CD4-positive, alpha-beta T cell (primary cell): ENCODE data around the gene UBAC2. TPM values are rescaled to one million over a fixed set of nuclear protein-coding genes. Genes with fewer than 3 reads are reported as not detected.
A peak's percentile ranks its signal among the peaks of the same experiment; 100 is the strongest.

Experiments used
- ATAC-seq: fragments of 200-7000 bp; cut with Tn5 transposase; one replicate; pipeline ENCODE4 v1.10.0; 2022; ENCODE audit warnings: mild to moderate bottlenecking; ENCODE audit not compliant: poor library complexity
- CTCF ChIA-PET: fragments of 350-600 bp; sonication (Branson Sonifier 250); formaldehyde crosslinking; loops from one replicate; lab custom pipeline; 2021; ENCODE audit warnings: antibody characterized with exemption, inconsistent platforms; lab: Charles Lee
- POLR2A ChIA-PET: fragments of 350-600 bp; sonication (Branson Sonifier 250); formaldehyde crosslinking; loops from one replicate; lab custom pipeline; 2021; ENCODE audit warnings: antibody characterized with exemption, inconsistent platforms; lab: Charles Lee
- DNase-seq, 14 experiments: peaks; one replicate each; pipeline ENCODE4 v3.0.0-alpha.2; 2013 to 2020; ENCODE audit warnings: mixed read lengths in 2 of 14
- H3K27ac ChIP-seq, 2 donors: one replicate each; pipeline versions ENCODE4 v1.5.1 to v1.7.0; 2013; ENCODE audit warnings: low read length in 2 of 2, low read depth in 1 of 2, mild to moderate bottlenecking in 1 of 2
- H3K27me3 ChIP-seq, 2 experiments: 1 replicate in 1 of 2; 2 replicates in 1 of 2; pipeline versions ENCODE4 v1.6.1 to v1.7.0; 2013; ENCODE audit warnings: low read length in 2 of 2, control low read depth in 1 of 2, mild to moderate bottlenecking in 1 of 2, moderate library complexity in 1 of 2; ENCODE audit not compliant: insufficient read depth in 2 of 2, control insufficient read depth in 1 of 2
- H3K36me3 ChIP-seq: one replicate; pipeline ENCODE4 v1.6.1; 2013; ENCODE audit warnings: low read length, control low read depth; ENCODE audit not compliant: insufficient read depth
- H3K4me1 ChIP-seq: one replicate; pipeline ENCODE4 v1.6.1; 2013; ENCODE audit warnings: low read length, control low read depth; ENCODE audit not compliant: insufficient read depth
- H3K4me3 ChIP-seq: one replicate; pipeline ENCODE4 v1.5.1; 2013; ENCODE audit warnings: mild to moderate bottlenecking, low read length, moderate library complexity
- H3K9me3 ChIP-seq, 2 experiments: 1 replicate in 1 of 2; 2 replicates in 1 of 2; pipeline versions ENCODE4 v1.6.1 to v1.7.0; 2013; ENCODE audit warnings: low read length in 2 of 2, mild to moderate bottlenecking in 2 of 2, control low read depth in 1 of 2, moderate library complexity in 1 of 2; ENCODE audit not compliant: control insufficient read depth in 1 of 2, insufficient read depth in 1 of 2
- H3K27ac Mint-ChIP-seq: one replicate; pipeline ENCODE4 v1.8.0; 2020; ENCODE audit warnings: mixed read lengths
- H3K27me3 Mint-ChIP-seq: one replicate; pipeline ENCODE4 v1.8.0; 2021; ENCODE audit warnings: mixed read lengths
- H3K36me3 Mint-ChIP-seq: one replicate; pipeline ENCODE4 v1.8.0; 2021; ENCODE audit warnings: low read depth, mixed read lengths
- H3K4me1 Mint-ChIP-seq: one replicate; pipeline ENCODE4 v1.8.0; 2021; ENCODE audit warnings: low read depth, mixed read lengths
- H3K4me3 Mint-ChIP-seq: one replicate; pipeline ENCODE4 v1.8.0; 2020; ENCODE audit warnings: mild to moderate bottlenecking, mixed read lengths
- H3K9me3 Mint-ChIP-seq: one replicate; pipeline ENCODE4 v1.8.0; 2020; ENCODE audit warnings: mixed read lengths
- intact Hi-C, 2 experiments: fragments of 100-400 bp; cut with DNase I in 1 of 2; cut with micrococcal nuclease in 1 of 2; formaldehyde crosslinking; loops; one replicate each; pipeline versions ENCODE4 v1.15.1 to v1.9.0; 2023 to 2025; cut with DNase I, micrococcal nuclease
- total RNA-seq, 174 experiments: library from RNA in 2 of 174; stranded (reverse) in 2 of 174; gene quantifications; one replicate each; pipeline ENCODE4 v1.2.3 and lab custom pipeline; 2021 to 2026
- TF ChIP-seq, protein P1 (sequence below): fragments of 200-600 bp; IDR thresholded peaks from one replicate; pipeline ENCODE4 v1.8.0; 2022; ENCODE audit warnings: antibody characterized with exemption, mild to moderate bottlenecking

UBAC2 gene
- total RNA-seq, 2 experiments from 2014 or later = 59.8 to 67.4 TPM

DNA sequence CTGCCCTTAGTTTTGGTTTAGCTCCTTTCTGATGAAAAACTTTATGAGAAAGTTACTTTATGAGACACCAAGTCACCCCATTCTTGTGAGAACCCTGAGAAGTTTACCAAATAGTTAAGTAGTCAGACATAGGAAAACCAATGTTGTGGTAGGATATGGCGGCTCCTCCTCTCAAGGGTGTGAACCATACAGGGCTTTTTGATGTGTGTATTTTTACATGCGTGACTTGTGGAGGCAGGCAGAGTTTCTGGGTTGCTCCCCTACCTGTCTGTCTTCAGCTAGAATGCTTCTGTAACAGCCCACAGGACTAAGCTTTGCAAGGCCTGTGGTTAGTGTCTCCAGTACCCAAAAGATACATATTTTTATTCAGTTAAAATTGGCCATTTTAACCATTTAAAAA is 18.3 kb downstream of the UBAC2 start:
- peaks cover 7% of the 10 kb centered on the region for H3K36me3 ChIP-seq
- peaks cover 34% of the 10 kb centered on the region for H3K36me3 Mint-ChIP-seq
- ChIA-PET POLR2A (interaction anchor here (0.8 to 9.0 kb wide), 29 partner anchors 9 to 282 kb away, joined by 3 to 259 read pairs (median 4); partner anchors contain the start of genes GPR18, TM9SF2 and UBAC2), CTCF (interaction anchor here (1.1 to 2.1 kb wide), 9 partner anchors 14 to 282 kb away, joined by 3 to 15 read pairs (median 6); partner anchors contain the start of genes TM9SF2 and UBAC2)
- H3K4me1 ChIP-seq = peaks cover 69% of the 10 kb centered on the region
- peak overlapping the region; percentile 100 for H3K27ac Mint-ChIP-seq
- ATAC-seq (peak; percentile 80), DNase-seq (peak; percentile 41 to 92 (median 58))
- intact Hi-C loops = loop anchor here in 1 of 2 experiments (1.0 to 5.0 kb wide), 5 partner anchors 15 to 222 kb away; no protein-coding TSS in a partner anchor
- TF ChIP-seq, protein P1, sequence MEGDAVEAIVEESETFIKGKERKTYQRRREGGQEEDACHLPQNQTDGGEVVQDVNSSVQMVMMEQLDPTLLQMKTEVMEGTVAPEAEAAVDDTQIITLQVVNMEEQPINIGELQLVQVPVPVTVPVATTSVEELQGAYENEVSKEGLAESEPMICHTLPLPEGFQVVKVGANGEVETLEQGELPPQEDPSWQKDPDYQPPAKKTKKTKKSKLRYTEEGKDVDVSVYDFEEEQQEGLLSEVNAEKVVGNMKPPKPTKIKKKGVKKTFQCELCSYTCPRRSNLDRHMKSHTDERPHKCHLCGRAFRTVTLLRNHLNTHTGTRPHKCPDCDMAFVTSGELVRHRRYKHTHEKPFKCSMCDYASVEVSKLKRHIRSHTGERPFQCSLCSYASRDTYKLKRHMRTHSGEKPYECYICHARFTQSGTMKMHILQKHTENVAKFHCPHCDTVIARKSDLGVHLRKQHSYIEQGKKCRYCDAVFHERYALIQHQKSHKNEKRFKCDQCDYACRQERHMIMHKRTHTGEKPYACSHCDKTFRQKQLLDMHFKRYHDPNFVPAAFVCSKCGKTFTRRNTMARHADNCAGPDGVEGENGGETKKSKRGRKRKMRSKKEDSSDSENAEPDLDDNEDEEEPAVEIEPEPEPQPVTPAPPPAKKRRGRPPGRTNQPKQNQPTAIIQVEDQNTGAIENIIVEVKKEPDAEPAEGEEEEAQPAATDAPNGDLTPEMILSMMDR = no peak
- peaks cover 94% of the 10 kb centered on the region for H3K4me1 Mint-ChIP-seq
- H3K4me3 Mint-ChIP-seq = peak overlapping the region; percentile 80
- peak overlapping the region; percentile 65 to 70 for H3K27ac ChIP-seq
- H3K27me3 ChIP-seq = no peaks in the 10 kb centered on the region
- no peaks in the 10 kb centered on the region for H3K9me3 Mint-ChIP-seq
- H3K9me3 ChIP-seq = no peaks in the 10 kb centered on the region
- H3K4me3 ChIP-seq = peak overlapping the region; percentile 32
- no peaks in the 10 kb centered on the region for H3K27me3 Mint-ChIP-seq

DNA sequence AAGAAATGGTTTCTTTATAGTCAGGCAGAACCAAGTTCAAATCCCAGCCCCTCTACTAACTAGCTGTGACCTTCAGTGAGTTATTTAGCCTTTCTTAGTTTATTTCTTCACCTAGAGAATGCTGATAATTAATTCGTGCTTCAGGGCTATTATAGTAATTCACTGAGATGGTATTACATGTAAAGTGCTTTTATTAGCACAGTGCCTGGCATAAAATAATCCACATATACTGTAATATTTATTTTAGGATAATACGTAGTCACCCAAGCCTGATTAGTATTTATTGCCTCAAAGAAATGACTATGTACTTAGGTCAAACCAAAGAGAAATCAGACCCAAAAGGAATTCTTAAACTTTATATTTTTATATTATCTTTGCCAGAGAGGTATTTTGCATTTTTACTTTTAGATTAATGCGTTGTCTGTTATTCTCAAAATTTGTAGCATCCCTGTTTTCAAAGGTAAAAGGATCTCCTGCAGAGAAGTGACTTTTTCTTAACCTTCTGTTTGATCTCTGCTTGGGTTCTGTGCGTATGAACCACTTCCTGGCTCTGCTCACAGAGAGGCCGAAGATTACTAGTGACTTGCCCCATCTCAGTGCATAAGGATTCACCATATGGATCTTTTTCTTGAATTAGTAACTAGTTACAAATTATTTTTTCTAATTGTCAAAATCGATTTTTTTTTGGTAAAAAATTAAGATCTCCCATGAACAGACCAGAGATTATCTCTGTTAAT is 19.7 kb downstream of the UBAC2 start:
- peaks cover 7% of the 10 kb centered on the region for H3K36me3 ChIP-seq
- H3K4me1 Mint-ChIP-seq = peaks cover 94% of the 10 kb centered on the region
- no peaks in the 10 kb centered on the region for H3K9me3 Mint-ChIP-seq
- POLR2A ChIA-PET = interaction anchor here (2.0 to 9.0 kb wide), 4 partner anchors 10 to 37 kb away, joined by 18 to 259 read pairs (median 50); partner anchors contain the start of genes GPR18 and UBAC2
- H3K27ac Mint-ChIP-seq = peak overlapping the region; percentile 100
- no peaks in the 10 kb centered on the region for H3K27me3 ChIP-seq
- H3K27ac ChIP-seq = peak overlapping the region; percentile 0 to 65
- TF ChIP-seq, protein P1 = no peak
- intact Hi-C loops = loop anchor here in 1 of 2 experiments (1.0 to 2.0 kb wide), 2 partner anchors 9 to 18 kb away; no protein-coding TSS in a partner anchor
- H3K4me3 ChIP-seq = peak overlapping the region; percentile 8
- peak overlapping the region; percentile 63 for H3K4me3 Mint-ChIP-seq
- no peaks in the 10 kb centered on the region for H3K9me3 ChIP-seq
- peak; percentile 37 for ATAC-seq
- no peaks in the 10 kb centered on the region for H3K27me3 Mint-ChIP-seq
- peak in 7 of 14 experiments; percentile 24 to 82 (median 55) for DNase-seq
- H3K4me1 ChIP-seq = peaks cover 63% of the 10 kb centered on the region
- peaks cover 37% of the 10 kb centered on the region for H3K36me3 Mint-ChIP-seq
- CTCF ChIA-PET = interaction anchor here (2.1 kb wide), 1 partner anchor 16 kb away, joined by 15 read pairs; no protein-coding TSS in a partner anchor

DNA sequence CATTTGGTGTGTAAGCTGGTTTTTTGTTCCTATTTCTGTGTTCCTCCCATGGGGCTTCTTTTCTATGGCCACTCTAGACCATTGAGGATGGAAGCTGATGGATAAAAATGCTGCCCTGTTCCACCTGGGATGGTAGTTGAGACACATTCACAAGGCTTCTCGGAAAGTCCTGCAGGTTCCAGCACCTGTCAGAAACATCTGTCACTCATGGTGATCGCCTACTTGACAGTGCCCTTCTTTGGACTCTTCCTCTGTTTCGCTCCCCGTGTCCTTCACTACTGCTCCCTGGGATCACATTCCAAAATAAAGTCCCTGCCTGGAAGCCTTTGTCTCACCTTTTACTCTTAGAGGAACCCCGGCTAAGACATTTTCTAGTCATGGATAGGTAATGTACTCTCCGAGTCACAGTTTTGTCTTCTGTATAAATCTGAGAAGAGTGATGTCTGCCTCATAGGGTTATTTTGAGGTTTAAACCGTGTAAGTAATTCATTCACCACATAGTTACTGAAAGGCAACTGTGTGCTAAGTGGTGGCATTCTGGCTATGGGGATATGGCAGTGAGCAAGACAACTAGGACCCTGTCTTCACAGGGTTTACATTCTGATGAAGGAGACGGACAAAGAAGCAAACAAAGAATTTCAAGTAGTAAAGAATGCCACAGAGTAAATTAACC is 21.0 kb downstream of the UBAC2 start:
- ATAC-seq (no peak), DNase-seq (no peak)
- intact Hi-C loops = loop anchor here in 1 of 2 experiments (2.0 kb wide), 1 partner anchor 17 kb away; no protein-coding TSS in a partner anchor
- no peaks in the 10 kb centered on the region for H3K9me3 Mint-ChIP-seq
- Histone ChIP-seq H3K27me3 (no peaks in the 10 kb centered on the region), H3K4me3 (no peak overlapping the region), H3K27ac (peak overlapping the region; percentile 19 to 47), H3K4me1 (peaks cover 61% of the 10 kb centered on the region), H3K9me3 (no peaks in the 10 kb centered on the region), H3K36me3 (peaks cover 7% of the 10 kb centered on the region)
- TF ChIP-seq, protein P1 = no peak
- peaks cover 46% of the 10 kb centered on the region for H3K36me3 Mint-ChIP-seq
- no peaks in the 10 kb centered on the region for H3K27me3 Mint-ChIP-seq
- POLR2A ChIA-PET = interaction anchor here (1.0 to 9.0 kb wide), 4 partner anchors 9 to 36 kb away, joined by 3 to 259 read pairs (median 5); partner anchors contain the start of genes GPR18 and UBAC2
- peak overlapping the region; percentile 56 for H3K4me3 Mint-ChIP-seq
- peaks cover 96% of the 10 kb centered on the region for H3K4me1 Mint-ChIP-seq
- CTCF ChIA-PET = interaction anchor here (1.3 kb wide), 1 partner anchor 61 kb away, joined by 3 read pairs; no protein-coding TSS in a partner anchor
- H3K27ac Mint-ChIP-seq = peak overlapping the region; percentile 100
